HepG2 (cell line): Measurements from ENCODE around the gene UBE2E1. TPM values are rescaled to one million over a fixed set of nuclear protein-coding genes. Genes with fewer than 3 reads are reported as not detected.

Experiments
- DR1 ChIP-seq: sonication (generic); formaldehyde crosslinking; IDR thresholded peaks from 2 replicates; pipeline ENCODE4 v1.8.0; 2021; ENCODE audit warnings: mild to moderate bottlenecking, missing genetic modification reagents, inconsistent platforms
- HOXA3 ChIP-seq: sonication (generic); formaldehyde crosslinking; IDR thresholded peaks from 2 replicates; pipeline ENCODE4 v1.5.0; 2020; ENCODE audit warnings: missing genetic modification reagents
- KDM2A ChIP-seq: sonication (generic); formaldehyde crosslinking; IDR thresholded peaks from 2 replicates; pipeline ENCODE4 v1.4.0; 2020; ENCODE audit warnings: low read depth, missing genetic modification reagents, borderline replicate concordance
- NR2F2 ChIP-seq: IDR thresholded peaks from 2 replicates; pipeline ENCODE4 v1.6.1; 2012; ENCODE audit warnings: low read depth, inconsistent platforms, borderline replicate concordance
- ZBTB42 ChIP-seq: sonication (generic); formaldehyde crosslinking; IDR thresholded peaks from 2 replicates; pipeline ENCODE4 v1.5.0; 2020; ENCODE audit warnings: mild to moderate bottlenecking, missing genetic modification reagents
- polyA plus RNA-seq, 8 experiments: library from polyadenylated mRNA; depleted of rRNA in 3 of 8; stranded (reverse) in 7 of 8; unstranded in 1 of 8; fragments of >200 nt; fragmentation: Illumina TruSeq in 4 of 8; extraction: Trizol in 4 of 8; gene quantifications; 2 replicates each; pipeline versions ENCODE4 v1.2.1 to v1.2.3, GENCODE V29; 2011 to 2016; ENCODE audit warnings: low read depth in 4 of 8, missing spikeins in 1 of 8, mixed read lengths in 1 of 8; ENCODE audit not compliant: insufficient read depth in 1 of 8
- total RNA-seq, 5 experiments: library from RNA; depleted of rRNA; stranded (reverse); fragments of >200 nt; fragmentation: Illumina TruSeq; extraction: Trizol; gene quantifications; 2 replicates each; pipeline ENCODE4 v1.2.3, GENCODE V29; 2016; ENCODE audit warnings: low read depth in 1 of 5
- TF ChIP-seq, protein P1 (sequence below): sonication (generic); formaldehyde crosslinking; IDR thresholded peaks from 2 replicates; pipeline ENCODE4 v1.5.0; 2020; ENCODE audit warnings: mild to moderate bottlenecking, missing genetic modification reagents, borderline replicate concordance
- TF ChIP-seq, protein P2 (sequence below): IDR thresholded peaks from 2 replicates; pipeline ENCODE4 v1.6.1; 2016; ENCODE audit warnings: missing biosample characterization, missing genetic modification reagents, low read depth
- TF ChIP-seq, protein P3 (sequence below): sonication (generic); formaldehyde crosslinking; IDR thresholded peaks from 2 replicates; pipeline ENCODE4 v1.4.0; 2020; ENCODE audit warnings: mild to moderate bottlenecking, missing genetic modification reagents

UBE2E1 gene
- total and polyA plus RNA-seq, 2 of the 13 experiments (the other 11 are each of a cell fraction or from before 2014, with no cell fraction given), result 55.4 to 61.8 TPM

DNA sequence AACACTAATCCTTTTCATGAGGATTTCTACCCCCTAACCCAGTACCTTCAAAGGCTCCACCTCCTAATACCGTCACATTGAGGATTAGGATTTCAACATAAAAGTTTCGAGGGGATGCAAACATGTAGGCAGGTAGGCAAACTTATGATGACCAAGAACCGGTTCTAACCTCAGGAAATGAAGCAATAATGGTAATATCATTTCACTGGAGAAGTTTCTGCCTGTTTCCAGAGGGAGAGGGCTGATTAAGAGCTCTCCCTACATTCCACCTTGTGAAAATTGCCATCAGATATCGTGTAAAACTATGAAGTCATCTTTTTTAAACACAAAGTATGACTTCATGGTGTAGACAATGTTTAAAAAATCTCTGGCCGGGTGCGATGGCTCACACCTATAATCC is 79.5 kb downstream of the UBE2E1 start (continued):
- TF ChIP-seq, protein P1, sequence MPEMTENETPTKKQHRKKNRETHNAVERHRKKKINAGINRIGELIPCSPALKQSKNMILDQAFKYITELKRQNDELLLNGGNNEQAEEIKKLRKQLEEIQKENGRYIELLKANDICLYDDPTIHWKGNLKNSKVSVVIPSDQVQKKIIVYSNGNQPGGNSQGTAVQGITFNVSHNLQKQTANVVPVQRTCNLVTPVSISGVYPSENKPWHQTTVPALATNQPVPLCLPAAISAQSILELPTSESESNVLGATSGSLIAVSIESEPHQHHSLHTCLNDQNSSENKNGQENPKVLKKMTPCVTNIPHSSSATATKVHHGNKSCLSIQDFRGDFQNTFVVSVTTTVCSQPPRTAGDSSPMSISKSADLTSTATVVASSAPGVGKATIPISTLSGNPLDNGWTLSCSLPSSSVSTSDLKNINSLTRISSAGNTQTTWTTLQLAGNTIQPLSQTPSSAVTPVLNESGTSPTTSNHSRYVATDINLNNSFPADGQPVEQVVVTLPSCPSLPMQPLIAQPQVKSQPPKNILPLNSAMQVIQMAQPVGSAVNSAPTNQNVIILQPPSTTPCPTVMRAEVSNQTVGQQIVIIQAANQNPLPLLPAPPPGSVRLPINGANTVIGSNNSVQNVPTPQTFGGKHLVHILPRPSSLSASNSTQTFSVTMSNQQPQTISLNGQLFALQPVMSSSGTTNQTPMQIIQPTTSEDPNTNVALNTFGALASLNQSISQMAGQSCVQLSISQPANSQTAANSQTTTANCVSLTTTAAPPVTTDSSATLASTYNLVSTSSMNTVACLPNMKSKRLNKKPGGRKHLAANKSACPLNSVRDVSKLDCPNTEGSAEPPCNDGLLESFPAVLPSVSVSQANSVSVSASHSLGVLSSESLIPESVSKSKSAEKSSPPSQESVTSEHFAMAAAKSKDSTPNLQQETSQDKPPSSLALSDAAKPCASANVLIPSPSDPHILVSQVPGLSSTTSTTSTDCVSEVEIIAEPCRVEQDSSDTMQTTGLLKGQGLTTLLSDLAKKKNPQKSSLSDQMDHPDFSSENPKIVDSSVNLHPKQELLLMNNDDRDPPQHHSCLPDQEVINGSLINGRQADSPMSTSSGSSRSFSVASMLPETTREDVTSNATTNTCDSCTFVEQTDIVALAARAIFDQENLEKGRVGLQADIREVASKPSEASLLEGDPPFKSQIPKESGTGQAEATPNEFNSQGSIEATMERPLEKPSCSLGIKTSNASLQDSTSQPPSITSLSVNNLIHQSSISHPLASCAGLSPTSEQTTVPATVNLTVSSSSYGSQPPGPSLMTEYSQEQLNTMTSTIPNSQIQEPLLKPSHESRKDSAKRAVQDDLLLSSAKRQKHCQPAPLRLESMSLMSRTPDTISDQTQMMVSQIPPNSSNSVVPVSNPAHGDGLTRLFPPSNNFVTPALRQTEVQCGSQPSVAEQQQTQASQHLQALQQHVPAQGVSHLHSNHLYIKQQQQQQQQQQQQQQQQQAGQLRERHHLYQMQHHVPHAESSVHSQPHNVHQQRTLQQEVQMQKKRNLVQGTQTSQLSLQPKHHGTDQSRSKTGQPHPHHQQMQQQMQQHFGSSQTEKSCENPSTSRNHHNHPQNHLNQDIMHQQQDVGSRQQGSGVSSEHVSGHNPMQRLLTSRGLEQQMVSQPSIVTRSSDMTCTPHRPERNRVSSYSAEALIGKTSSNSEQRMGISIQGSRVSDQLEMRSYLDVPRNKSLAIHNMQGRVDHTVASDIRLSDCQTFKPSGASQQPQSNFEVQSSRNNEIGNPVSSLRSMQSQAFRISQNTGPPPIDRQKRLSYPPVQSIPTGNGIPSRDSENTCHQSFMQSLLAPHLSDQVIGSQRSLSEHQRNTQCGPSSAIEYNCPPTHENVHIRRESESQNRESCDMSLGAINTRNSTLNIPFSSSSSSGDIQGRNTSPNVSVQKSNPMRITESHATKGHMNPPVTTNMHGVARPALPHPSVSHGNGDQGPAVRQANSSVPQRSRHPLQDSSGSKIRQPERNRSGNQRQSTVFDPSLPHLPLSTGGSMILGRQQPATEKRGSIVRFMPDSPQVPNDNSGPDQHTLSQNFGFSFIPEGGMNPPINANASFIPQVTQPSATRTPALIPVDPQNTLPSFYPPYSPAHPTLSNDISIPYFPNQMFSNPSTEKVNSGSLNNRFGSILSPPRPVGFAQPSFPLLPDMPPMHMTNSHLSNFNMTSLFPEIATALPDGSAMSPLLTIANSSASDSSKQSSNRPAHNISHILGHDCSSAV, result no peak
- TF ChIP-seq, protein P2, sequence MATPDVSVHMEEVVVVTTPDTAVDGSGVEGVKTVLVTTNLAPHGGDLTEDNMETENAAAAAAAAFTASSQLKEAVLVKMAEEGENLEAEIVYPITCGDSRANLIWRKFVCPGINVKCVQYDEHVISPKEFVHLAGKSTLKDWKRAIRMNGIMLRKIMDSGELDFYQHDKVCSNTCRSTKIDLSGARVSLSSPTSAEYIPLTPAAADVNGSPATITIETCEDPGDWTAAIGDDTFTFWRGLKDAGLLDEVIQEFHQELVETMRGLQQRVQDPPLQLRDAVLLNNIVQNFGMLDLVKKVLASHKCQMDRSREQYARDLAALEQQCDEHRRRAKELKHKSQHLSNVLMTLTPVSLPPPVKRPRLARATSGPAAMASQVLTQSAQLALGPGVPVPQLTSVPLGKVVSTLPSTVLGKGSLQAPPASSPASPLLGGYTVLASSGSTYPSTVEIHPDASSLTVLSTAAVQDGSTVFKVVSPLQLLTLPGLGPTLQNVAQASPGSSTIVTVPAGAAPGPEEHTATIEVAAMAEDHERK, result no peak
- no peak for TF ChIP-seq HOXA3 (CRISPR knock-in tag)
- no peak for TF ChIP-seq NR2F2
- no peak for TF ChIP-seq ZBTB42
- TF ChIP-seq, protein P3, sequence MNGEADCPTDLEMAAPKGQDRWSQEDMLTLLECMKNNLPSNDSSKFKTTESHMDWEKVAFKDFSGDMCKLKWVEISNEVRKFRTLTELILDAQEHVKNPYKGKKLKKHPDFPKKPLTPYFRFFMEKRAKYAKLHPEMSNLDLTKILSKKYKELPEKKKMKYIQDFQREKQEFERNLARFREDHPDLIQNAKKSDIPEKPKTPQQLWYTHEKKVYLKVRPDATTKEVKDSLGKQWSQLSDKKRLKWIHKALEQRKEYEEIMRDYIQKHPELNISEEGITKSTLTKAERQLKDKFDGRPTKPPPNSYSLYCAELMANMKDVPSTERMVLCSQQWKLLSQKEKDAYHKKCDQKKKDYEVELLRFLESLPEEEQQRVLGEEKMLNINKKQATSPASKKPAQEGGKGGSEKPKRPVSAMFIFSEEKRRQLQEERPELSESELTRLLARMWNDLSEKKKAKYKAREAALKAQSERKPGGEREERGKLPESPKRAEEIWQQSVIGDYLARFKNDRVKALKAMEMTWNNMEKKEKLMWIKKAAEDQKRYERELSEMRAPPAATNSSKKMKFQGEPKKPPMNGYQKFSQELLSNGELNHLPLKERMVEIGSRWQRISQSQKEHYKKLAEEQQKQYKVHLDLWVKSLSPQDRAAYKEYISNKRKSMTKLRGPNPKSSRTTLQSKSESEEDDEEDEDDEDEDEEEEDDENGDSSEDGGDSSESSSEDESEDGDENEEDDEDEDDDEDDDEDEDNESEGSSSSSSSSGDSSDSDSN (CRISPR knock-in tag), result no peak
- no peak for TF ChIP-seq DR1 (CRISPR knock-in tag)
- TF ChIP-seq KDM2A (CRISPR knock-in tag), result no peak
